Epithelial cell of esophagus (primary cell): ENCODE data around the gene PCCB.
"Not testable (repeated sequence)": the region's sequence is repeated elsewhere in the genome, so short reads cannot be mapped to it uniquely, and the experiment has no call there.

ENCODE experiments used
- DNase-seq: peaks from one replicate; pipeline ENCODE4 v3.0.0; 2010; ENCODE audit warnings: low read depth
- H3K4me3 ChIP-seq: 2 replicates; pipeline ENCODE4 v1.5.1; 2011; ENCODE audit warnings: mild to moderate bottlenecking, low read length, control low read depth
- TF ChIP-seq, protein P1 (sequence below): IDR thresholded peaks from 2 replicates; pipeline ENCODE4 v1.5.1; 2011; ENCODE audit warnings: low read depth, mild to moderate bottlenecking, low read length, control low read depth, inconsistent platforms; ENCODE audit not compliant: insufficient read depth; ENCODE audit errors: missing control alignments

PCCB gene

DNA sequence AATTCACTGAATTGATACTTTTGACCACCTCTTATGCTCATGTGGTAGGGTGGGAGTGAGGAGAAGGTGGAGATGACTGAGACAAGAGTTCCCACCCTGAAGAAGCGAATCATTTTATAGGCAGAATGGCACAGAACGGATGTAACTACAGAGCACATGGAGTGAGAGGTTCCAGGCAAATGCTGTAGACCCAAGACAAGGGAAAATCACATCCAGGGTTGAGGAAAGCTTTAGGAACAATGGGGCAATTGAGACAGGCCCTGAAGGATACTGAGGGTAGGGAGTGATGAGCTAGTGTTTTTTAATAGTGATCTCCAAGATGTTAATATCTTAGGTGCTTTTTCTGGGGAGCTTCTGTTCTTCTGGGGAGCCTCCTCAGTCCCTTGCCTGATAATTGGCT lies 8.1 kb downstream of the PCCB start:
- no peak overlapping the region for H3K4me3 ChIP-seq
- TF ChIP-seq, protein P1, sequence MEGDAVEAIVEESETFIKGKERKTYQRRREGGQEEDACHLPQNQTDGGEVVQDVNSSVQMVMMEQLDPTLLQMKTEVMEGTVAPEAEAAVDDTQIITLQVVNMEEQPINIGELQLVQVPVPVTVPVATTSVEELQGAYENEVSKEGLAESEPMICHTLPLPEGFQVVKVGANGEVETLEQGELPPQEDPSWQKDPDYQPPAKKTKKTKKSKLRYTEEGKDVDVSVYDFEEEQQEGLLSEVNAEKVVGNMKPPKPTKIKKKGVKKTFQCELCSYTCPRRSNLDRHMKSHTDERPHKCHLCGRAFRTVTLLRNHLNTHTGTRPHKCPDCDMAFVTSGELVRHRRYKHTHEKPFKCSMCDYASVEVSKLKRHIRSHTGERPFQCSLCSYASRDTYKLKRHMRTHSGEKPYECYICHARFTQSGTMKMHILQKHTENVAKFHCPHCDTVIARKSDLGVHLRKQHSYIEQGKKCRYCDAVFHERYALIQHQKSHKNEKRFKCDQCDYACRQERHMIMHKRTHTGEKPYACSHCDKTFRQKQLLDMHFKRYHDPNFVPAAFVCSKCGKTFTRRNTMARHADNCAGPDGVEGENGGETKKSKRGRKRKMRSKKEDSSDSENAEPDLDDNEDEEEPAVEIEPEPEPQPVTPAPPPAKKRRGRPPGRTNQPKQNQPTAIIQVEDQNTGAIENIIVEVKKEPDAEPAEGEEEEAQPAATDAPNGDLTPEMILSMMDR, result no peak
- no peak for DNase-seq

DNA sequence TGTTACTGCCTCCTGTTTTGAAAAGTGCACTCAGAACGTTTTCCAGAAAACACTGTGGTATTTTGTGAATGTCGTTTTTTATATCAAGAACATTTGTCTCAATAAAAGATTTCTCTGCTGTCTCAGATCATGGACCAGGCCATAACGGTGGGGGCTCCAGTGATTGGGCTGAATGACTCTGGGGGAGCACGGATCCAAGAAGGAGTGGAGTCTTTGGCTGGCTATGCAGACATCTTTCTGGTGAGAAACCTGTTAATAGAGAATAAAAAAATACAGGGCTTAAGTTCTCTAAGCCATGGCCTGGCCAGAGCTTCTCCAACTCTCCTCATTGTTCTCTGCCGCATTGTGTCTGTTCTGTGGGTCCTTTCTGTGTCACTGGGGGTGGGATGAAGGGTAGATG lies 11.7 kb downstream of the PCCB start:
- DNase-seq, result no peak
- no peak overlapping the region for H3K4me3 ChIP-seq
- TF ChIP-seq, protein P1, result no peak

DNA sequence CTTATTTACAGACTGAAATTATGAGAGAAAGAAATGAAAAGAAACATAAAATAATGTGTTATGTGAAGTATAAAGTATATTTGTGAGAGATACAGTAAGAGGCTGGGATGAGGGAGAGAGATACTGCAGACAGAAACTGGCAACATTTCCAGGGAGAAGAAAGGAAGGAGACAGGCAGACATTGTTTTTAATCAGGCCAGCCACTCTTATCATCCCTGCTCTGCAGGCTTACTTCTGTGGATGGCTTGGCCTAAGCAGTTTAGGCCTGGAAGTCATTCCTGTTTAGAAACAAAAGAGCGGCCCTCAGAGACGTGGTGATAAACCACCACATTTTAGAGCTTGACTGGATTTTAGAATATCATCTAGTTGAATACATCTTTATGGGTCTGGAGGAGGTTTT lies 12.4 kb downstream of the PCCB start:
- no peak for DNase-seq
- no peak overlapping the region for H3K4me3 ChIP-seq
- TF ChIP-seq, protein P1, result no peak

DNA sequence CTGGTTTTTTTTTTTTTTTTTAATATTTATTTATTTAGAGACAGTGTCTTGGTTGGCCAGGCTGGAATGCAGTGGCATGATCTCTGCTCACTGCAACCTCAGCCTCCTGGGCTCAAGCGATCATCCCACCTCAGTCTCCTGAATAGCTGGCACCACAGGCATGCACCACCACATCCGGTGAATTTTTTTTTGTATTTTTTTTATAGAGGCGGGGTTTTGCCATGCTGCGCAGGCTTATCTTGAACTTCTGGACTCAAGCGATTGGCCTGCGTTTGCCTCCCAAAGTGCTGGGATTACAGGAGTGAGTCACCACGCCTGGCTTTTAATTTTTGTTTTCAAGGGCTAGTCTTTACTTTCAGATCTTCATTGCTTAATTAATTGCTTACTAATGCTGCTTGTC lies 13.1 kb downstream of the PCCB start:
- H3K4me3 ChIP-seq, result no peak overlapping the region
- TF ChIP-seq, protein P1, result no peak
- no peak for DNase-seq

DNA sequence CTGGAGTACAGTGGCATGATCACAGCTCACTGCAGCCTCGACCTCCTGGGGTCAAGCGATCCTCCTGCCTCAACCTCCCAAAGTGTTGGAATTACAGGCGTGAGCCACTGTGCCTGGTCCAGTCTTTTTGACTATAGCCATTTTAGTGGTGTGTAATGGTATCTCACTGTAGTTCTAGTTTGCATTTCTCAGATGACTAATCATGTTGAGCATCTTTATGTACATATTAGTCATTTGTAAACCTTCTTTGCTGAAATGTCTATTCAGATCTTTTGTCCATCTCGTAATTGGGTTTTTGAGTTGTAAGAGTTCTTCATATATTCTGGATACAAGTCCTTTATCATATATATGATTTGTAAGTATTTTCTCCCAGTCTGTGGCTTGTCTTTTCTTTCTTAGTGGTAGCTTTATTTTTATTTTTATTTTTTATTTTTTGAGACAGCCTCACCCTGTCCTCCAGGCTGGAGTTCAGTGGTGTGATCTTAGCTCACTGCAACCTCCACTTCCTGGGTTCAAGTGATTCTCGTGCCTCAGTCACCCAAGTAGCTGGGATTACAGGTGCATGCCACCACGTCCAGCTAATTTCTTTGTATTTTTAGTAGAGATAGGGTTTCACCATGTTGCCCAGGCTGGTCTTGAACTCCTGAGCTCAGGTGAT lies 16.5 kb downstream of the PCCB start:
- not testable (repeated sequence) for H3K4me3 ChIP-seq
- DNase-seq, result peak; percentile 81

DNA sequence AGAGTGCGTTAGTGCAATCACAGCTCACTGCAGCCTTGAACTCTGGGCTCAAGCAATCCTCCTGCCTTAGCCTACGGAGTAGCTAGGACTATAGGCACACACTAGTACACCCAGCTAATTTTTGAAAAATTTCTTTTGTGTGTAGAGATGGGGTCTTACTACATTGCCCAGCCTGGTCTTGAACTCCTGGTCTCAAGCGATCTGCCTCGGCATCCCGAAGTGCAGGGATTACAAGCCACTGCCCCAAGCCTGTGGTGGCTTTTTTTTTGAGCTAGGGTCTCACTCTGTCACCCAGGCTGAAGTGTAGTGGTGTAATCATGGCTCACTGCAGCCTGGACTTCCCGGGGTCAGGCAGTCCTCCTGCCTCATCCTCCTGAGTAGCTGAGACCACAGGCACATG lies 17.1 kb downstream of the PCCB start:
- no peak for DNase-seq
- H3K4me3 ChIP-seq, result no peak overlapping the region
- TF ChIP-seq, protein P1, result no peak

DNA sequence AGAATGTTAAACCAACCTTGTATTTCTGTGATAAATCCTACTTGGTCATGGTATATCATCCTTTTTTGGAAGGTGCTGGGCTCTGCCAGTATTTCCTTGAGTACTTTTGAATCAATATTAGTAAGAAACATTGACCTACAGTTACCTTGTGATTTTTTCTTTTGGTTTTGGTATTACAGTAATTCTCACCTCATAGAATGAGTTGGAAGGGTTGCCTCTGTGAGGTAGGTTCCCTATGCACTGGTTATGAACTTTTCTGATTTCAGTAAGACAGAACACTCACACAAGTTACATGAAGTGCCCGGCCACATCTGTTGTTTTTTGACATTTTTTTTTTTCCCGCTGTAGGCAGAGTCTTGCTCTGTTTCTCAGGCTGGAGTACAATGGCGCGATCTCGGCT lies 20.0 kb downstream of the PCCB start:
- TF ChIP-seq, protein P1, result no peak

DNA sequence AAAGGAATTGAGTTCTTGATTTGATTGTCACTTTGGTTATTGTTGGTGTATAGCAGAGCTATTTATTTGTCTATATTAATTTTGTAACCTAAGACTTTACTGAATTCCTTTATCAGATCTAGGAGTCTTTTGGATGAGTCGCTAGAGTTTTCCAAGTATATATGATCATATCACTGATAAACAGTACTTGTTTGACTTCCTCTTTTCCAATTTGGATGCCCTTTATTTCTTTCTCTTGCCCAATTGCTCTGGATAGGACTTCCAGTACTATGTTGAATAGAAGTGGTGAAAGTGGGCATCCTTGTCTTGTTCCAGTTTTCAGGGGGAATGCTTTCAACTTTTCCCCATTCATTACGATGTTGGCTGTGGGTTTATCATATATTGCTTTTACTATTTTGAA lies 21.5 kb downstream of the PCCB start:
- H3K4me3 ChIP-seq, DNase-seq: not testable (repeated sequence)

More for the DNA sequence above, 20.0 kb downstream of the PCCB start:
- no peak overlapping the region for H3K4me3 ChIP-seq
- DNase-seq, result no peak
